ENCODE data around the gene HYAL3.

GRCh38 chr3:50323614-50324199 lies 24.5 kb upstream of the HYAL3 start:
- TF ChIP-seq, protein P1, sequence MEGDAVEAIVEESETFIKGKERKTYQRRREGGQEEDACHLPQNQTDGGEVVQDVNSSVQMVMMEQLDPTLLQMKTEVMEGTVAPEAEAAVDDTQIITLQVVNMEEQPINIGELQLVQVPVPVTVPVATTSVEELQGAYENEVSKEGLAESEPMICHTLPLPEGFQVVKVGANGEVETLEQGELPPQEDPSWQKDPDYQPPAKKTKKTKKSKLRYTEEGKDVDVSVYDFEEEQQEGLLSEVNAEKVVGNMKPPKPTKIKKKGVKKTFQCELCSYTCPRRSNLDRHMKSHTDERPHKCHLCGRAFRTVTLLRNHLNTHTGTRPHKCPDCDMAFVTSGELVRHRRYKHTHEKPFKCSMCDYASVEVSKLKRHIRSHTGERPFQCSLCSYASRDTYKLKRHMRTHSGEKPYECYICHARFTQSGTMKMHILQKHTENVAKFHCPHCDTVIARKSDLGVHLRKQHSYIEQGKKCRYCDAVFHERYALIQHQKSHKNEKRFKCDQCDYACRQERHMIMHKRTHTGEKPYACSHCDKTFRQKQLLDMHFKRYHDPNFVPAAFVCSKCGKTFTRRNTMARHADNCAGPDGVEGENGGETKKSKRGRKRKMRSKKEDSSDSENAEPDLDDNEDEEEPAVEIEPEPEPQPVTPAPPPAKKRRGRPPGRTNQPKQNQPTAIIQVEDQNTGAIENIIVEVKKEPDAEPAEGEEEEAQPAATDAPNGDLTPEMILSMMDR (conservative IDR thresholded peaks at IDR 0.05; ENCODE audit: low read depth in 2 of 2) = no peak
- TF ChIP-seq CREB1 (CRISPR knock-in tag; IDR thresholded peaks at IDR 0.05; ENCODE audit: low read depth) = no peak
- no peak for TF ChIP-seq STAT1 (IDR thresholded peaks at IDR 0.05; ENCODE audit: unreplicated experiment)
- no peak for TF ChIP-seq POLR2AphosphoS5 (IDR thresholded peaks at IDR 0.05; ENCODE audit: low read depth)
- TF ChIP-seq, protein P2, sequence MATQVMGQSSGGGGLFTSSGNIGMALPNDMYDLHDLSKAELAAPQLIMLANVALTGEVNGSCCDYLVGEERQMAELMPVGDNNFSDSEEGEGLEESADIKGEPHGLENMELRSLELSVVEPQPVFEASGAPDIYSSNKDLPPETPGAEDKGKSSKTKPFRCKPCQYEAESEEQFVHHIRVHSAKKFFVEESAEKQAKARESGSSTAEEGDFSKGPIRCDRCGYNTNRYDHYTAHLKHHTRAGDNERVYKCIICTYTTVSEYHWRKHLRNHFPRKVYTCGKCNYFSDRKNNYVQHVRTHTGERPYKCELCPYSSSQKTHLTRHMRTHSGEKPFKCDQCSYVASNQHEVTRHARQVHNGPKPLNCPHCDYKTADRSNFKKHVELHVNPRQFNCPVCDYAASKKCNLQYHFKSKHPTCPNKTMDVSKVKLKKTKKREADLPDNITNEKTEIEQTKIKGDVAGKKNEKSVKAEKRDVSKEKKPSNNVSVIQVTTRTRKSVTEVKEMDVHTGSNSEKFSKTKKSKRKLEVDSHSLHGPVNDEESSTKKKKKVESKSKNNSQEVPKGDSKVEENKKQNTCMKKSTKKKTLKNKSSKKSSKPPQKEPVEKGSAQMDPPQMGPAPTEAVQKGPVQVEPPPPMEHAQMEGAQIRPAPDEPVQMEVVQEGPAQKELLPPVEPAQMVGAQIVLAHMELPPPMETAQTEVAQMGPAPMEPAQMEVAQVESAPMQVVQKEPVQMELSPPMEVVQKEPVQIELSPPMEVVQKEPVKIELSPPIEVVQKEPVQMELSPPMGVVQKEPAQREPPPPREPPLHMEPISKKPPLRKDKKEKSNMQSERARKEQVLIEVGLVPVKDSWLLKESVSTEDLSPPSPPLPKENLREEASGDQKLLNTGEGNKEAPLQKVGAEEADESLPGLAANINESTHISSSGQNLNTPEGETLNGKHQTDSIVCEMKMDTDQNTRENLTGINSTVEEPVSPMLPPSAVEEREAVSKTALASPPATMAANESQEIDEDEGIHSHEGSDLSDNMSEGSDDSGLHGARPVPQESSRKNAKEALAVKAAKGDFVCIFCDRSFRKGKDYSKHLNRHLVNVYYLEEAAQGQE (IDR thresholded peaks at IDR 0.05; ENCODE audit: unreplicated experiment) = no peak

Data from GM23338 (cell line).